Adrenal gland (tissue), 12 donors: ENCODE data around the gene MRGPRF. TPM values are rescaled to one million over a fixed set of nuclear protein-coding genes. Genes with fewer than 3 reads are reported as not detected.

Source experiments
- DNase-seq, 7 donors: peaks; one replicate each; pipeline ENCODE4 v3.0.0-alpha.2; 2019 to 2020
- H3K27ac ChIP-seq, 5 donors: fragments of 200-600 bp; sonication (generic) in 4 of 5; 1 replicate in 3 of 5; 2 replicates in 2 of 5; pipeline versions ENCODE4 v1.5.1 to v1.8.0; 2016 to 2020; ENCODE audit warnings: mild to moderate bottlenecking in 1 of 5
- H3K27me3 ChIP-seq: fragments of 200-600 bp; 2 replicates; pipeline ENCODE4 v1.8.0; 2021
- H3K36me3 ChIP-seq, 2 donors: fragments of 200-600 bp; replicated peaks in 1 of 2; 1 replicate in 1 of 2; 2 replicates in 1 of 2; pipeline versions ENCODE4 v1.5.1 to v1.8.0; 2018 to 2022
- H3K4me1 ChIP-seq, 2 donors: fragments of 200-600 bp; replicated peaks in 1 of 2; 1 replicate in 1 of 2; 2 replicates in 1 of 2; pipeline versions ENCODE4 v1.5.1 to v1.8.0; 2018 to 2021
- H3K4me3 ChIP-seq, 4 donors: fragments of 200-600 bp; sonication (generic) in 3 of 4; one replicate each; pipeline ENCODE4 v1.5.1; 2016 to 2018
- H3K9me3 ChIP-seq, 3 donors: fragments of 200-600 bp; sonication (generic) in 1 of 3; replicated peaks in 1 of 3; 1 replicate in 2 of 3; 2 replicates in 1 of 3; pipeline versions ENCODE4 v1.5.1 to v1.8.0; 2016 to 2021
- POLR2A ChIP-seq, 2 donors: fragments of 450-650 bp; IDR thresholded peaks; one replicate each; pipeline ENCODE4 v1.6.1; 2017; ENCODE audit warnings: antibody characterized with exemption in 2 of 2, mild to moderate bottlenecking in 2 of 2, moderate library complexity in 1 of 2
- WGBS, 4 donors: extraction: QIAGEN DNeasy Blood & Tissue Kit in 2 of 4; methylation state at CpG; one replicate each; pipeline versions ENCODE4 v1.1.5 to v1.1.7; 2013 to 2017; 5-methylcytosine and 5-hydroxymethylcytosine counted together
- intact Hi-C, 2 donors: fragments of 100-400 bp; cut with DNase I; formaldehyde crosslinking; loops; one replicate each; pipeline versions ENCODE4 v1.14.1 to v1.15.0; 2022 to 2023
- polyA plus RNA-seq, 3 donors: library from polyadenylated mRNA; stranded (reverse); fragments of 200-250 nt in 2 of 3; fragments of 350-450 nt in 1 of 3; fragmentation: Illumina TruSeq in 1 of 3; extraction: RNeasy Lipid Tissue Mini Kit (QIAGEN cat#74804) in 1 of 3; gene quantifications; one replicate each; pipeline ENCODE4 v1.2.3, GENCODE V29; 2013 to 2014
- total RNA-seq, 9 donors: library from RNA; depleted of rRNA in 4 of 9; stranded (reverse); fragments of >200 nt in 4 of 9; fragments of 120-200 nt in 1 of 9; fragmentation: NEBNext Ultra II Directional in 1 of 9; extraction: Animal tissue kit (Norgen Biotek cat#: 25700) in 1 of 9; gene quantifications; one replicate each; pipeline versions ENCODE4 v1.1.0 to v1.2.4, GENCODE V29; 2013 to 2023
- TF ChIP-seq, protein P1 (sequence below), 6 experiments: fragments of 450-650 bp in 4 of 6; fragments of 200-600 bp in 2 of 6; sonication (generic) in 1 of 6; IDR thresholded peaks; 1 replicate in 5 of 6; 2 replicates in 1 of 6; pipeline versions ENCODE4 v1.5.1 to v1.8.0; 2016 to 2021; ENCODE audit warnings: antibody characterized with exemption in 6 of 6, mild to moderate bottlenecking in 2 of 6, moderate library complexity in 1 of 6
- donor health status: healthy with polysubstance abuse.
- donor health status: Bipolar disorder and iron deficiency.
- donor health status: DM: yes; HTN: yes; CAD: no.
- donor health status: DM: no; HTN: no; CAD: no.
- donor health status: DM: no; HTN: no; CAD: no.
- donor health status: DM: yes; HTN: yes; CAD: no.

Gene MRGPRF
- total and polyA plus RNA-seq, 12 donors, result 0.33 to 14.6 (median 4.3) TPM

DNA sequence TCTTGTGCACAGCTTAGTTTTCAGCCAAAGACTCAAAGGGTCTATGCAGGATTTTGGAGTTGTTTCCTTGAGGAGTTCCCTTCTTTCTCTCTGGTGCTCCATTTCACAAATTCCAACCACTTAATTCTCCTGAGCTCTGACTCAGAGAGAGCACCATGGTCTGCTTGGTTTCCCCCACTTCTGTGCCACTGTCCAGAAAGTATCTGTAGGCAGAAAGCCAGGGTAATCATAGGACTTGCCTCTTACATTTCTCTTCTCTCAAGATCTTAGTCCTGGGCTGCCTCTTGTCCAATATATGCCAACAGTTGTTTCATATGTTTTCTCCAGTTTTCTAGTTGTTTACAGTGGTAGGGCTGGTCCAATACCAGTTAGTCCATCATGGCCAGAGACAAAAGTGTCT is 25.8 kb downstream of the MRGPRF start:
- DNase-seq, result peak in 2 of 7 donors; percentile 1 to 2
- Histone ChIP-seq H3K9me3 (no peaks in the 10 kb centered on the region), H3K4me3 (no peak overlapping the region), H3K27me3 (peaks cover 5% of the 10 kb centered on the region), H3K4me1 (no peaks in the 10 kb centered on the region), H3K27ac (no peak overlapping the region), H3K36me3 (no peaks in the 10 kb centered on the region)
- intact Hi-C loops, result no loop called here
- TF ChIP-seq POLR2A (IDR thresholded peaks at IDR 0.05), result no peak
- TF ChIP-seq, protein P1, sequence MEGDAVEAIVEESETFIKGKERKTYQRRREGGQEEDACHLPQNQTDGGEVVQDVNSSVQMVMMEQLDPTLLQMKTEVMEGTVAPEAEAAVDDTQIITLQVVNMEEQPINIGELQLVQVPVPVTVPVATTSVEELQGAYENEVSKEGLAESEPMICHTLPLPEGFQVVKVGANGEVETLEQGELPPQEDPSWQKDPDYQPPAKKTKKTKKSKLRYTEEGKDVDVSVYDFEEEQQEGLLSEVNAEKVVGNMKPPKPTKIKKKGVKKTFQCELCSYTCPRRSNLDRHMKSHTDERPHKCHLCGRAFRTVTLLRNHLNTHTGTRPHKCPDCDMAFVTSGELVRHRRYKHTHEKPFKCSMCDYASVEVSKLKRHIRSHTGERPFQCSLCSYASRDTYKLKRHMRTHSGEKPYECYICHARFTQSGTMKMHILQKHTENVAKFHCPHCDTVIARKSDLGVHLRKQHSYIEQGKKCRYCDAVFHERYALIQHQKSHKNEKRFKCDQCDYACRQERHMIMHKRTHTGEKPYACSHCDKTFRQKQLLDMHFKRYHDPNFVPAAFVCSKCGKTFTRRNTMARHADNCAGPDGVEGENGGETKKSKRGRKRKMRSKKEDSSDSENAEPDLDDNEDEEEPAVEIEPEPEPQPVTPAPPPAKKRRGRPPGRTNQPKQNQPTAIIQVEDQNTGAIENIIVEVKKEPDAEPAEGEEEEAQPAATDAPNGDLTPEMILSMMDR (IDR thresholded peaks at IDR 0.05), result no peak

DNA sequence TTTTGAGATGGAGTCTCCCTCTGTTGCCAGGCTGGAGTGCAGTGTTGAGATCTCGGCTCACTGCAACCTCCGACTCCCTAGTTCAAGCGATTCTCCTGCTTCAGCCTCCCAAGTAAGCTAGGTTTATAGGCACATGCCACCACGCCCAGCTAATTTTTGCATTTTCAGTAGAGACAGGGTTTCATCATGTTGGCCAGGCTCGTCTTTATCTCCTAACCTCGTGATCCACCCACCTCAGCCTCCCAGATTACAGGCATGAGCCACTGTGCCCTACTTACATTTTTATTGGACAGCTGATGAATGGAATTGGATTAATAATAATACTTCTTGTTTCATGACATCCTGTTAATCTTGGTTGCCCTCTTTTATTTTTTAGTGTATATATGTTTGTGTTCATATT is 29.2 kb downstream of the MRGPRF start:
- TF ChIP-seq, protein P1 (IDR thresholded peaks at IDR 0.05), result no peak
- TF ChIP-seq POLR2A (IDR thresholded peaks at IDR 0.05), result no peak
- WGBS, 4 donors, result 77 to 82% (median 80%) methylated on average over 6 of the region's 6 CpGs
- no peaks in the 10 kb centered on the region for H3K9me3 ChIP-seq
- DNase-seq, result peak in 1 of 7 donors; percentile 20
- no peaks in the 10 kb centered on the region for H3K27me3 ChIP-seq
- no peak overlapping the region for H3K4me3 ChIP-seq
- H3K27ac ChIP-seq, result no peak overlapping the region
- intact Hi-C loops, result no loop called here
- H3K36me3 ChIP-seq, result no peaks in the 10 kb centered on the region
- H3K4me1 ChIP-seq, result no peaks in the 10 kb centered on the region

DNA sequence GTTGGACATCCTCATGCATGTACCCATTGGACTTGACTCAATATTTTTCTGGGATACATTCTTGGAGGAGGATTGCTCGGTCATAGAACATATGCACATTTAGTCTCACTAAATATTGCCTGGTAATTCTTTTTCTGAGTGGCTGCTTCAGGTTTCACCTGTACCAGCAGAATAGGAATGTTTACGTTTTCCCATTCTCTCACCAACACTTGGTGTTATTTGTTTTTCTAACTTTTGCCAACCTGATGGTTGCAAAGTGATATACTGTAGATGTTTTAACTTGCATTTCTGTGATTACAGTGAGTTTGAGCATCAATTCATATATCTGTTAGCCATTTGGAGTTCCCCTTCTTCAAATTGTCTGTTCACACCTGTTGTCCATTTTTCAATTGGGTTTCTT is 30.9 kb downstream of the MRGPRF start:
- Histone ChIP-seq H3K9me3 (no peaks in the 10 kb centered on the region), H3K27me3 (no peaks in the 10 kb centered on the region), H3K4me1 (no peaks in the 10 kb centered on the region), H3K27ac (no peak overlapping the region), H3K4me3 (no peak overlapping the region), H3K36me3 (no peaks in the 10 kb centered on the region)
- DNase-seq, result no peak
- intact Hi-C loops, result no loop called here
- 90 to 97% (median 94%) methylated on average over 2 of the region's 2 CpGs for WGBS, 4 donors
- no peak for TF ChIP-seq POLR2A (IDR thresholded peaks at IDR 0.05)

DNA sequence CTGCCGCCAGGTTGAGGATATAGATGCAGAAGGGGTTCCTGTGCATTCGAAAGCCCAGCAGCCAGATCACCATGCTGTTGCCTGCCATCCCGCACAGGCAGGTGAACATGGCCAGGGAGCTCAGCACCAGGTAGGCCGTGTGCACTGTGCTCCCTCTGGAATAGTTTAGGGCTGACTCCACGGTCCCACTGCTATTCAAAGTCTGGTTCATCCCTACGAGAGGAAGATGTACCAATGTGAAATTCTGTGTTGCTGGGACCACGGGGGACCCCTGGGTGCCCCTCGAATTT is 32.3 kb downstream of the MRGPRF start, which contains the start of gene MRGPRD:
Gene MRGPRD, minus strand, starts transcription at position 211 of the 290 bp plus-strand sequence. Its CDS starts 0 bp downstream, at position 211.
- no peaks in the 10 kb centered on the region for H3K36me3 ChIP-seq
- intact Hi-C loops, result no loop called here
- H3K27me3 ChIP-seq, result no peaks in the 10 kb centered on the region
- H3K9me3 ChIP-seq, result no peaks in the 10 kb centered on the region
- WGBS, 4 donors, result 50 to 82% (median 77%) methylated on average over 2 to 8 of the region's 8 CpGs
- H3K27ac ChIP-seq, result no peak within 1 kb of the TSS
- no peak within 1 kb of the TSS for H3K4me3 ChIP-seq
- no peak for DNase-seq
- TF ChIP-seq POLR2A (IDR thresholded peaks at IDR 0.05), result no peak
- TF ChIP-seq, protein P1 (IDR thresholded peaks at IDR 0.05), result no peak
- H3K4me1 ChIP-seq, result no peaks in the 10 kb centered on the region

DNA sequence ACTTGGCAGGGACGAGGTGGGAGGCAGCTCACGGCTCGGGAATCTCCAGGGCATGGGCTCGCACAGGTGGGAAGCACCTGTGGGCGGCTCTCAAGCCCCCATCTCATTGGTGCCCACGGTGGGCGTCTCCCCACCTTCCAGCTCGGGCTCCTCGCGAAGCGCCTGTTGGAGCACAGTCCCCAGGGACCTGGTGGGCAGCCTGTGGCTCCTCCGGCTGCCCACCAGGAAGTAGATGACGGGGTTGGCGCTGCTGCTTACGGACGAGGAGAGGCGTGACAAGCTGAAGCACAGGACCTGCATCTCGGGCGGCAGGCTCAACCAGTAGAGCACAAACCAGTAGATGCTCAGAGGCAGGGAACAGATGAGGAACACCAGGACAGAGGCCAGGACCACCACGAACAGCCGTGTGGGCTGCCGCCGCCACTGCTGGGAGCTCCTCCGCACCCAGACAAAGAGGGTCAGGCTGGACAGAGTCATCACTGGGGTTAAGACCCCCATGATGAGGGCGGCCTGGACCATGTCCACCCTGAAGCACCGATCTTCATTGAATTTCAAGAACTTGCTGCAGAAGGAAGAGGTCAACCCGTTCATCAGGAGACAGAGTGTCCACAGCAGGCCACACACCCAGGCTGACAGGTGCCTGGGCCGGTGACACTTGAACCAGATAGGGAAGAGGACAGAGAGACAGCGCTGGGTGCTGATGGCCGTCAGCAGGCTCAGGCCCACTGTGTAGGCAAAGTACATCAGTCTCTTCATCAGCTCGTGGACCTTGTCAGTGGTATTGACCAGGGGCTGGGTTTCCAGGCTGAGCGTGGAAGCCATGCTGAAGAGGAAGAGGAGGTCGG is 32.9 kb downstream of the MRGPRF start:
- intact Hi-C loops, result no loop called here
- 90 to 96% (median 93%) methylated on average over 9 to 33 of the region's 33 CpGs for WGBS, 4 donors
- H3K4me3 ChIP-seq, result no peak overlapping the region
- H3K4me1 ChIP-seq, result no peaks in the 10 kb centered on the region
- no peaks in the 10 kb centered on the region for H3K36me3 ChIP-seq
- no peak overlapping the region for H3K27ac ChIP-seq
- DNase-seq, result peak in 1 of 7 donors; percentile 37
- no peaks in the 10 kb centered on the region for H3K9me3 ChIP-seq
- no peaks in the 10 kb centered on the region for H3K27me3 ChIP-seq
- no peak for TF ChIP-seq POLR2A (IDR thresholded peaks at IDR 0.05)
- TF ChIP-seq, protein P1 (IDR thresholded peaks at IDR 0.05), result no peak
